ENCODE measurements around the gene TTC27.

DNA sequence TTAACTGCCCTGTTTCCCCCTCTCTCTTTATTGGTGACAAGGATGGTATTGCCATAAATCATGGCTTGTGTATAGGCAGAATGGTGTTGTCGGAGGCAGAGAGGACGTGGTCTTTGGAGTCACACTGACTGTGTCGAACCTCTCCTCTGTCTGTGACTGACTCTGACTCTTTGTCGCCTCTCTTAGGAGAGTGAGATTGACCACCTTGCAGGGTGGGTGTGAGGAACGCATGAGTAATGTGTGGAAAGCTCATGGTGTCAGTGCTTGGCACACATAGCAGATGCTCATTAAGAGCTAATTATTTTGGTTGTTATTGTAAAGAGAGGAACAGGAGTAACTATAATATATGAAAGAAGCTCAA, 145.6 kb downstream of the TTC27 start:
- TF ChIP-seq SUZ12 (IDR thresholded peaks at IDR 0.05; ENCODE audit: extremely low read depth, insufficient read depth, insufficient read length) = no peak
- TF ChIP-seq ZNF274 (IDR thresholded peaks at IDR 0.05; ENCODE audit: low read depth, low read length) = no peak
- TF ChIP-seq YY1 (IDR thresholded peaks at IDR 0.05; ENCODE audit: insufficient read depth, insufficient read length) = no peak

Measured in NT2/D1 (cell line).